Measurements from ENCODE around the gene SST.
A peak's percentile ranks its signal among the peaks of the same experiment; 100 is the strongest.

Gene SST

GRCh38 chr3:187669675-187670504, at the start of gene SST:
TSS of gene SST (minus strand) at chr3:187670394. CDS start at chr3:187670291, 103 bp downstream.
- no peak for DNase-seq (ENCODE audit: low read depth)

- no peak for DNase-seq (ENCODE audit: low read depth)
Observed at GRCh38 chr3:187719628-187720336, 49.6 kb upstream of the SST start.

GRCh38 chr3:187718802-187719201, 48.6 kb upstream of the SST start:
- DNase-seq (ENCODE audit: low read depth): no peak

GRCh38 chr3:187717572-187717971, 47.4 kb upstream of the SST start:
- DNase-seq (ENCODE audit: low read depth): no peak

GRCh38 chr3:187714404-187714979, 44.3 kb upstream of the SST start:
- DNase-seq (ENCODE audit: low read depth): peak; percentile 37

- DNase-seq (ENCODE audit: low read depth): no peak
Observed at GRCh38 chr3:187713504-187713903, 43.3 kb upstream of the SST start.

GRCh38 chr3:187709155-187709554, 39.0 kb upstream of the SST start:
- DNase-seq (ENCODE audit: low read depth): no peak

GRCh38 chr3:187708696-187709095, 38.5 kb upstream of the SST start:
- DNase-seq (ENCODE audit: low read depth): no peak

- no peak for DNase-seq (ENCODE audit: low read depth)
Observed at GRCh38 chr3:187706971-187707370, 36.8 kb upstream of the SST start.

GRCh38 chr3:187705164-187705563, 35.0 kb upstream of the SST start:
- no peak for DNase-seq (ENCODE audit: low read depth)

GRCh38 chr3:187702507-187703033, 32.4 kb upstream of the SST start, which contains the start of gene RTP2:
TSS of gene RTP2 (minus strand) at chr3:187702557. CDS start at chr3:187702128, 429 bp downstream.
- no peak for DNase-seq (ENCODE audit: low read depth)

- no peak for DNase-seq (ENCODE audit: low read depth)
Observed at GRCh38 chr3:187700249-187700648, 30.1 kb upstream of the SST start.

GRCh38 chr3:187698499-187699399, 28.6 kb upstream of the SST start:
- no peak for DNase-seq (ENCODE audit: low read depth)

GRCh38 chr3:187696021-187696420, 25.8 kb upstream of the SST start:
- DNase-seq (ENCODE audit: low read depth): no peak

- no peak for DNase-seq (ENCODE audit: low read depth)
Observed at GRCh38 chr3:187695449-187695848, 25.3 kb upstream of the SST start.

GRCh38 chr3:187694801-187695200, 24.6 kb upstream of the SST start:
- no peak for DNase-seq (ENCODE audit: low read depth)

- DNase-seq (ENCODE audit: low read depth): no peak
Observed at GRCh38 chr3:187693431-187693830, 23.2 kb upstream of the SST start.

- no peak for DNase-seq (ENCODE audit: low read depth)
Observed at GRCh38 chr3:187689984-187690383, 19.8 kb upstream of the SST start.

GRCh38 chr3:187686621-187687273, 16.6 kb upstream of the SST start:
- no peak for DNase-seq (ENCODE audit: low read depth)

- DNase-seq (ENCODE audit: low read depth): no peak
Observed at GRCh38 chr3:187685948-187686347, 15.8 kb upstream of the SST start.

GRCh38 chr3:187684880-187685279, 14.7 kb upstream of the SST start:
- DNase-seq (ENCODE audit: low read depth): no peak
